Activated CD4-positive, alpha-beta T cell treated with anti-CD3 and anti-CD28 coated beads for 4 hours (primary cell): ENCODE measurements around the gene DDI2.

ENCODE experiments used
- DNase-seq, 2 donors: peaks; one replicate each; pipeline ENCODE4 v3.0.0-alpha.2; 2020

Gene DDI2

DNA sequence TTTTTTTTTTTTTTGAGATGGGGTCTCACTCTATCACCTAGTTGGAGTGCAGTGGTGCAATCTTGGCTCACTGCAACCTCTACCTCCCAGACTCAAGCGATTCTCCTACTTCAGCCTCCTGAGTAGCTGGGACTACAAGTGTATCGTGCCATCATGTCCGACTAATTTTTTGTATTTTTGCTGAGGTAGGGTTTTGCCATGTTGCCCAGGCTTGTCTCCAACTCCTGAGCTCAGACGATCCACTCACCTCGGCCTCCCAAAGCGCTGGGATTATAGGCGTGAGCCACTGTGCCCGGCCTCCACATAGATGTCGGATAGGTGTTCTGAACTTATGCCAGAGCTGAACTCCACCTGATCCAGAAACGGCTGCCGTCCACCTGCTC, 87.9 kb downstream of the DDI2 start:
- DNase-seq: no peak

DNA sequence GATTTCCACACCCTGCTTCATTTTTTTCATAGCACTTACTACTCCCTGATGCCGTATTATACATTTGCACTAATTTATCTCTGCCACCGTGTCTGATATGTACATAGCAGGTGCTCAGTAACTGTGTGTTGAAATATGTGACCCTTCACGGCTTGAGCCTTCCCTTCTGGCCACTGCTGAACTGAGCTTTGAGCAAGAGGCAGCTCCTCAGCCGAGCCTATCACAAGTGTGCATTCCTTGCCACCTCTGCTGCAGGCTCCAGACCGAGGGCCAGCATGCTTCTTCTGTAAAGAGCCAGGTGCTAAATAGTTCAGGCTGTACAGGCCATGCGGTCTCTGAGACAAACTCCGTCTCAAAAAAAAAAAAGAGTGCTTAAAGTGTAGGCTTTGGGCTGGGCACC, 89.5 kb downstream of the DDI2 start:
- DNase-seq: no peak

DNA sequence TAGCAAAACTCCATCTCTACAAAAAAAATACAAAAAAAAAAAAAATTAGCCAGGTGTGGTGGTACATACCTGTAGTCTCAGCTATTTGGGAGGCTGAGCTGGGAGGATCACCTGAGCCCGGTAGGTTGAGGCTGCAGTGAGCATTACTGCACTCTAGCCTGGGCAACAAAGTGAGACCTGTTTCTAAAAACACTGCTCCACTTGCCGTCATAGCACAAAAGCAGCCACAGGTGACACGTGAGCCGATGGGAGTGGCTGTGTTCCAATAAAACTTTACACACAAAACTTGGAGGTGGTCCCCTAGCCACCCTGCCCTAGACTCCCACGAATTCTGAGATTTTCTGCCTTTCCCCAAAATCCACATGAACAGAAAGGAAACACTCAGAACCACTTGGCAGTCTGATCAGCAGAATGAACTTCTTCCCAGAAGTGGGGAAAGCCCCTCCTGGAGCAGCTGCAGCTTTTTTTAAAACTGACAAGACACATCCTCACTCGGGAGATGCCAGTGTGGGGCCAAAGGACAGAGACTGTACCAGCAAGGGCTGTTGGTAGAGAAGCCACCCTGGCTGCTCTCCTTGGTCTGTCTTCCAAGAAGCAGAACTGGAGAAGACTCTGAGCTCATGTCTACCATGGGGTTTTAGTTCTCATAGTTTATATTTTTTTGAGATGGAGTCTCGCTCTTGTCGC, 90.1 kb downstream of the DDI2 start:
- no peak for DNase-seq

DNA sequence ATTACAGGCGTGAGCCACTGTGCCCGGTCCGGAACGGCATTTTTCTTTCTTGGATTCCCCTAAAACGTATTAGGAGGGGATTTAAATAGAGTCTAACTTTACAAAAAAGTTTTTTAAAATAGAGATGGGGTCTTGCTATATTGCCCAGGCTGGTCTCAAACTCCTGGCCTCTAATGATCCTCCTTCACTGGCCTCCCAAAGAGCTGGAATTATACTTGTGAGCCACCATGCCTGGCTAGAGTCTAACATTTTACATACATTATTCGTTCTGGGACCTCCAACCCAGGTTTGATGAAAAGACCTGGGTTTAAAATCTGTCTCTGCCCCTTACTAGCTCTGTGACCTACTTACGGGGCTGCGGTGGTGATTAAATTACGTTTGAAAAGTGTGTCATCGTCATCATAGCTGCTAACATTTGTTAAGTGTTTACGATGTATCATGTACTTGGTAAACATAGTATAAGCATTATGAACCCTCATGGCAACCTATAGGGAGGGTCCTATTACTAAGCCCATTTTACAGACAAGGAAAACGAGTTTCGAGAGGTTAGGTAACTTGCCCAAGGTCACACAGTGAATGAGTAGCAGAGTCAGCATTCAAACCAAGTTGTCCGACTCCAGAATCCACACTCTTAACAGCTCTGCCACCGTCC, 91.4 kb downstream of the DDI2 start:
- no peak for DNase-seq

DNA sequence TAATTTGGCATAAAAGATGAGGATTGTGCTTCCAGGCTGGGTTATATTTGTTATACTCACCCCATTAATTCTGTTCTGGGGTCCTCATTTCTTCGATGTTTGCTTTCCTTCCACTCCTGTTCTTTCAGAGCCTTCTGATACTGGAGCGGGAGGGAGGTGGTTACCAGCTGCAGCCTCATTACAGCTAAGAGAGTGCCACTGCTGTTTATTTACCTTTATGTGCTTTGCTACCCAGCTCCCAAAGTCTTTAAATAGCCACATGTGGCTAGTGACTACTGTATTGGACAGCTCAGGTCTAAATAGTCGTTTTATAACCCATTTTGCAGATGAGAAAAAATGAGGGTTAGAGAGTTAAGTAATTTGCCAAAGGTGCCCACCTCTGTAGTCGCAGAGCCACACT, 92.0 kb downstream of the DDI2 start:
- DNase-seq: no peak

DNA sequence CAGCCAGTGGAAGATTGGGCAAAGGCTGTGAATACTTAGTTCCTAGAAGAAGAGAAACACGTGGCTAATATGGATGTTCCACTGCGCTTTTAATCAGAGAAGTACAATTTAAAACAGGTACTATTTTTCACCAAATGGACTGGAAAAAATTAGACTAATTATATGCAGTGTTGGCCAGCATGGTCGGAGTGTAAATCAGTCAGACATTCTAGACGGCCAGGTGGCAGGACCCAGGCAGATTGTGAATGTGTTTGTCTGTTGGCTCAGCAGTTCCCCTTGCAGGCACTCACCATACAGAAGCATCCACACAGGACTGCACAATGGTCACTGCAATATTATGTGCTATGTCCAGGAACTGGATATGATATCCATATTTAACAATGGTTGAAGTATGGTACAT, 94.9 kb downstream of the DDI2 start:
- no peak for DNase-seq

DNA sequence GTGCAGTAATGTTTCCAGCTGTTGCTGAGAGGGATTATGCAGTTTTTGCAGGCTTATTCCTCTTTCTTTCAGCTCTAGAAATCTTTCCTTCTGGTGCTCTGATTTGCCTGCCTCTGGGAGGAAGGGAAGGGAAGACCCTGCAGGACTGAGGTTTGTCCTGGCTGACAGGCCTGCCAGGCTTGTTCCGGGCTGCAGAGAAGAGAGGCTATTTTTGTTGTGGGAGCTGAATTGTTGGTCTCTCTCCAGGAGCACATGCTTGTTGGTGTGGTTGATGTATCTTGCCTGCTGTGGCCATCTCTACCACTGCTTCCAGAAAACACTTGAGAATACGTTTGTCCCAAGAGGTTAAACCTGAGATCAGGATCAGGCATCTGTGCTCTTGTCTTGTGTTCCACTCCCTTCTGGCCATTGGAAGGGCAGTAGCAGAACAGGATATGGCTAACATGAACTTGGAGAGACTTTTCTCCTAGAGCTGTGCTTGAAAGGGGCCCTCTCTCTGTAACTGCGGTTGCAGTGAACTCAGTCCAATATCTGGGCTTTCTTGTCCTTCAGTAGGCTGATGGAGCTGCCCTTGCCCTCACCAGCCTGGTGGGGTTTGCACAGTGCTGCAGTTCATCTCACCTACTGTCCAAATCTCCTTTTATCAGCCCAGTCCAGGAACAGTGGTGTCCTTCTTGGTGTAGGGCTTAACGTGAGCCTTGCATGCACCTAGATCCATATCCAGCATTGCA, 97.3 kb downstream of the DDI2 start:
- no peak for DNase-seq

DNA sequence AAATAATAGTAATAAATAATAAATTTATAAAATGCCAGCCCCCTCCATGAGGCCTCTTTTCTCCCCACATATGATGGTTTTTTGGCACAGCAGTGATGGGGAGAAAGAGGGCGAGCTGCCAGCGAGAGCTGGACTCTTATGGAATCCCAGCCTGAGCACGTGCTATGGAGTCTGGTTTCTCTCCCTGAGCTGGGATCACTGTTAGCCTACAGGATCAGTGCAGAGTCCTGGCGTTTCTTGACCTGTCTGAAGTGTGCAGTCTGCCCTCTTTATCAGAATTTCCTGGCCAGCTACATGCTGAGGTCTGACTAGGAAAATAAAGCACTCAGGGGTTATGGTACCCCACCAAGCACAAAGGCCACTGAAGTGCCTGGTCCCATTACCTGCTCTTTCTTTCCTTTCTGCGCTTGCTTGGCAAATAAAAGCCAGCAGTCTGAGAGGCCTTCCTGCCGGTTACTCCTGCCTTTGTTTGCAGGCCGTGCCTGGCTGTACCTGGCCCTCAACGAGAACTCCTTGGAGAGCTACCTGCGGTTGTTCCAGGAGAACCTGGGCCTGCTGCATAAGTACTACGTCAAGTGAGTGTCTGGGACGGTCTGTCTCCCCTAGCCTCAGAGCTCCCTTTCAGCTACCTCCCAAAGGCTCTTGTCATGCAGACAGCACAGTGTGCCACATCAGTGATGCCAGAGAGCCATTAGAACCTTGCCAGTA, 100.3 kb downstream of the DDI2 start:
- DNase-seq: no peak

DNA sequence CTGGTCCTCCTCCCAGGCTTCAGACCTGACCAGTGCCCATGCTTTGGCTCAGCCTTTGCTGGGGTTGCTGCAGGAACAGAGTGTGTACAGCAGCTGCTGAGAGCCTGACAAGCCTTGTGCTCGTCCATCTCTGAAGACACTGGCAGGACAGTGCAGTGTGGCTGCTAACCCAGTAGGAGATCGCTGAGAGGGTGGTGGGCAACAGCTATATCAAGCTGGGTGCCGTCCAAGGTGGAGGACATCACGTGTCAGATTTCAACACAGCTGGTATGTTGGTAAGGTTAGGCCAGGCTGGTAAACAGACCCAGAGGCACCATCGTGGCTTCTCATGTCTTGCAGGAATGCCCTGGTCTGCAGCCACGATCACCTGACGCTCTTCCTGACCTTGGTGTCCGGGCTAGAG, 100.9 kb downstream of the DDI2 start:
- no peak for DNase-seq
